Measurements from ENCODE around the gene CCT5.

CCT5 gene

GRCh38 chr5:10219068-10219467, 31.0 kb upstream of the CCT5 start:
- no peak for DNase-seq (ENCODE audit: low spot score)
- TF ChIP-seq CTCF (IDR thresholded peaks at IDR 0.05; ENCODE audit: poor library complexity, severe bottlenecking): no peak
- H3K36me3 ChIP-seq (ENCODE audit: low read depth): no peaks in the 10 kb centered on the region
- H3K9me3 ChIP-seq (ENCODE audit: severe bottlenecking): no peaks in the 10 kb centered on the region
- H3K4me1 ChIP-seq (ENCODE audit: insufficient read depth, poor library complexity, severe bottlenecking): peaks cover under 1% of the 10 kb centered on the region
- no peak for ATAC-seq (ENCODE audit: low read depth)
- H3K27me3 ChIP-seq (ENCODE audit: insufficient read depth, poor library complexity, severe bottlenecking): no peaks in the 10 kb centered on the region
- no peak overlapping the region for H3K27ac ChIP-seq (ENCODE audit: poor library complexity, severe bottlenecking)
- no peak overlapping the region for H3K4me3 ChIP-seq (ENCODE audit: severe bottlenecking)

- no peak for DNase-seq (ENCODE audit: low spot score)
- H3K4me3 ChIP-seq (ENCODE audit: severe bottlenecking): no peak overlapping the region
- ATAC-seq (ENCODE audit: low read depth): no peak
- peak; percentile 13 for TF ChIP-seq CTCF (IDR thresholded peaks at IDR 0.05; ENCODE audit: poor library complexity, severe bottlenecking)
- no peaks in the 10 kb centered on the region for H3K9me3 ChIP-seq (ENCODE audit: severe bottlenecking)
- no peaks in the 10 kb centered on the region for H3K27me3 ChIP-seq (ENCODE audit: insufficient read depth, poor library complexity, severe bottlenecking)
- H3K27ac ChIP-seq (ENCODE audit: poor library complexity, severe bottlenecking): no peak overlapping the region
- no peaks in the 10 kb centered on the region for H3K4me1 ChIP-seq (ENCODE audit: insufficient read depth, poor library complexity, severe bottlenecking)
- no peaks in the 10 kb centered on the region for H3K36me3 ChIP-seq (ENCODE audit: low read depth)
These were observed 29.8 kb upstream of the CCT5 start for GRCh38 chr5:10220248-10220647.

GRCh38 chr5:10222326-10222725, 27.8 kb upstream of the CCT5 start:
- DNase-seq (ENCODE audit: low spot score) (no peak), ATAC-seq (ENCODE audit: low read depth) (no peak)
- Histone ChIP-seq H3K4me1 (ENCODE audit: insufficient read depth, poor library complexity, severe bottlenecking) (no peaks in the 10 kb centered on the region), H3K9me3 (ENCODE audit: severe bottlenecking) (no peaks in the 10 kb centered on the region), H3K27ac (ENCODE audit: poor library complexity, severe bottlenecking) (no peak overlapping the region), H3K27me3 (ENCODE audit: insufficient read depth, poor library complexity, severe bottlenecking) (no peaks in the 10 kb centered on the region), H3K36me3 (ENCODE audit: low read depth) (peaks cover 4% of the 10 kb centered on the region; the same call in 1 of the 2 replicates), H3K4me3 (ENCODE audit: severe bottlenecking) (no peak overlapping the region)
- no peak for TF ChIP-seq CTCF (IDR thresholded peaks at IDR 0.05; ENCODE audit: poor library complexity, severe bottlenecking)

- Histone ChIP-seq H3K27ac (ENCODE audit: poor library complexity, severe bottlenecking) (no peak overlapping the region), H3K27me3 (ENCODE audit: insufficient read depth, poor library complexity, severe bottlenecking) (no peaks in the 10 kb centered on the region), H3K9me3 (ENCODE audit: severe bottlenecking) (no peaks in the 10 kb centered on the region), H3K36me3 (ENCODE audit: low read depth) (peaks cover 4% of the 10 kb centered on the region; the same call in 1 of the 2 replicates), H3K4me3 (ENCODE audit: severe bottlenecking) (no peak overlapping the region), H3K4me1 (ENCODE audit: insufficient read depth, poor library complexity, severe bottlenecking) (no peaks in the 10 kb centered on the region)
- no peak for ATAC-seq (ENCODE audit: low read depth)
- no peak for DNase-seq (ENCODE audit: low spot score)
- TF ChIP-seq CTCF (IDR thresholded peaks at IDR 0.05; ENCODE audit: poor library complexity, severe bottlenecking): no peak
These were observed 22.7 kb upstream of the CCT5 start for GRCh38 chr5:10227379-10227778.

GRCh38 chr5:10228288-10228687, 21.8 kb upstream of the CCT5 start:
- Histone ChIP-seq H3K9me3 (ENCODE audit: severe bottlenecking) (no peaks in the 10 kb centered on the region), H3K4me3 (ENCODE audit: severe bottlenecking) (no peak overlapping the region), H3K4me1 (ENCODE audit: insufficient read depth, poor library complexity, severe bottlenecking) (no peaks in the 10 kb centered on the region), H3K27ac (ENCODE audit: poor library complexity, severe bottlenecking) (no peak overlapping the region), H3K36me3 (ENCODE audit: low read depth) (peaks cover 4% of the 10 kb centered on the region; the same call in 1 of the 2 replicates), H3K27me3 (ENCODE audit: insufficient read depth, poor library complexity, severe bottlenecking) (no peaks in the 10 kb centered on the region)
- no peak for ATAC-seq (ENCODE audit: low read depth)
- DNase-seq (ENCODE audit: low spot score): no peak
- no peak for TF ChIP-seq CTCF (IDR thresholded peaks at IDR 0.05; ENCODE audit: poor library complexity, severe bottlenecking)
